GM12891 (cell line): ENCODE results near the gene SIRT2.

Experiments used
- PAX5 ChIP-seq: IDR thresholded peaks from 2 replicates; pipeline ENCODE4 v1.6.1; 2011; ENCODE audit warnings: low read length, moderate library complexity, mild to moderate bottlenecking; ENCODE audit not compliant: insufficient read depth, severe bottlenecking
- POLR2A ChIP-seq: IDR thresholded peaks from 2 replicates; pipeline ENCODE4 v1.6.1; 2011; ENCODE audit warnings: low read depth, low read length, control low read depth
- POLR2AphosphoS5 ChIP-seq: IDR thresholded peaks from 2 replicates; pipeline ENCODE4 v1.6.1; 2011; ENCODE audit warnings: low read depth, low read length, control low read depth
- SPI1 ChIP-seq: IDR thresholded peaks from 2 replicates; pipeline ENCODE4 v1.6.1; 2011; ENCODE audit warnings: low read depth, low read length, control low read depth
- TAF1 ChIP-seq: IDR thresholded peaks from 2 replicates; pipeline ENCODE4 v1.6.1; 2011; ENCODE audit warnings: low read depth, low read length, control low read depth

- TF ChIP-seq POLR2A = no peak
- no peak for TF ChIP-seq SPI1
- TF ChIP-seq POLR2AphosphoS5 = no peak
- no peak for TF ChIP-seq TAF1
- no peak for TF ChIP-seq PAX5
Measured at GRCh38 chr19:38833092-38833425, 66.4 kb downstream of the SIRT2 start.
